HepG2 (cell line): ENCODE data around the gene MFSD2B. TPM values are rescaled to one million over a fixed set of nuclear protein-coding genes. Genes with fewer than 3 reads are reported as not detected.
A peak's percentile ranks its signal among the peaks of the same experiment; 100 is the strongest.

Source experiments
- AKNA ChIP-seq: sonication (generic); formaldehyde crosslinking; IDR thresholded peaks from 2 replicates; pipeline ENCODE4 v1.4.0; 2020; ENCODE audit warnings: missing genetic modification reagents, borderline replicate concordance
- ATF6 ChIP-seq: sonication (generic); formaldehyde crosslinking; conservative IDR thresholded peaks from 2 replicates; pipeline ENCODE4 v1.4.0; 2020; ENCODE audit warnings: missing genetic modification reagents
- GABPB1 ChIP-seq: IDR thresholded peaks from 2 replicates; pipeline ENCODE4 v1.6.1; 2016; ENCODE audit warnings: mild to moderate bottlenecking, missing genetic modification reagents, moderate library complexity, missing compliant biosample characterization
- HNRNPL ChIP-seq: fragments of 200-400 bp; formaldehyde crosslinking; IDR thresholded peaks from 2 replicates; pipeline ENCODE4 v1.6.1; 2017; ENCODE audit warnings: mild to moderate bottlenecking, low read depth, low read length
- JUNB ChIP-seq: sonication (generic); formaldehyde crosslinking; IDR thresholded peaks from 2 replicates; pipeline ENCODE4 v1.8.0; 2022; ENCODE audit warnings: missing genetic modification reagents, mild to moderate bottlenecking, borderline replicate concordance
- MEIS1 ChIP-seq: sonication (generic); formaldehyde crosslinking; IDR thresholded peaks from 2 replicates; pipeline ENCODE4 v1.9.0; 2021; ENCODE audit warnings: mild to moderate bottlenecking, missing genetic modification reagents, moderate library complexity, borderline replicate concordance
- PREB ChIP-seq: sonication (generic); formaldehyde crosslinking; IDR thresholded peaks from 2 replicates; pipeline ENCODE4 v1.4.0; 2020; ENCODE audit warnings: missing genetic modification reagents
- RFX3 ChIP-seq: IDR thresholded peaks from 2 replicates; pipeline ENCODE4 v1.6.1; 2016; ENCODE audit warnings: missing biosample characterization, missing genetic modification reagents
- SMAD3 ChIP-seq: sonication (generic); formaldehyde crosslinking; IDR thresholded peaks from 2 replicates; pipeline ENCODE4 v1.4.0; 2020; ENCODE audit warnings: missing genetic modification reagents
- SOX5 ChIP-seq: IDR thresholded peaks from 2 replicates; pipeline ENCODE4 v1.6.1; 2016; ENCODE audit warnings: borderline replicate concordance
- SOX6 ChIP-seq, 2 experiments: fragments of 450-650 bp in 1 of 2; sonication (generic) in 1 of 2; formaldehyde crosslinking in 1 of 2; IDR thresholded peaks; 2 replicates each; pipeline versions ENCODE4 v1.4.0 to v1.6.1; 2017 to 2020; ENCODE audit warnings: antibody characterized with exemption in 1 of 2, mild to moderate bottlenecking in 1 of 2, missing genetic modification reagents in 1 of 2
- SRSF9 ChIP-seq: fragments of 200-400 bp; formaldehyde crosslinking; IDR thresholded peaks from 2 replicates; pipeline ENCODE4 v1.6.1; 2018; ENCODE audit warnings: borderline replicate concordance, mild to moderate bottlenecking, low read depth, low read length; ENCODE audit not compliant: insufficient read depth, poor library complexity, severe bottlenecking
- TFAP4 ChIP-seq: sonication (generic); IDR thresholded peaks from 2 replicates; pipeline ENCODE4 v1.6.1; 2016; ENCODE audit warnings: low read depth, borderline replicate concordance
- ZNF251 ChIP-seq: sonication (generic); formaldehyde crosslinking; IDR thresholded peaks from 2 replicates; pipeline ENCODE4 v1.9.0; 2021; ENCODE audit warnings: mild to moderate bottlenecking, missing genetic modification reagents
- ZNF513 ChIP-seq: sonication (generic); formaldehyde crosslinking; conservative IDR thresholded peaks from 2 replicates; pipeline ENCODE4 v1.5.0; 2020; ENCODE audit warnings: missing genetic modification reagents
- ZNF552 ChIP-seq: sonication (generic); formaldehyde crosslinking; IDR thresholded peaks from 2 replicates; pipeline ENCODE4 v1.9.0; 2022; ENCODE audit warnings: missing genetic modification reagents, mild to moderate bottlenecking, borderline replicate concordance
- ZNF674 ChIP-seq: sonication (generic); formaldehyde crosslinking; IDR thresholded peaks from 2 replicates; pipeline ENCODE4 v1.5.0; 2020; ENCODE audit warnings: low read depth, mild to moderate bottlenecking, missing genetic modification reagents
- polyA plus RNA-seq, 8 experiments: library from polyadenylated mRNA; depleted of rRNA in 3 of 8; stranded (reverse) in 7 of 8; unstranded in 1 of 8; fragments of >200 nt; fragmentation: Illumina TruSeq in 4 of 8; extraction: Trizol in 4 of 8; gene quantifications; 2 replicates each; pipeline versions ENCODE4 v1.2.1 to v1.2.3, GENCODE V29; 2011 to 2016; ENCODE audit warnings: low read depth in 4 of 8, missing spikeins in 1 of 8, mixed read lengths in 1 of 8; ENCODE audit not compliant: insufficient read depth in 1 of 8
- total RNA-seq, 5 experiments: library from RNA; depleted of rRNA; stranded (reverse); fragments of >200 nt; fragmentation: Illumina TruSeq; extraction: Trizol; gene quantifications; 2 replicates each; pipeline ENCODE4 v1.2.3, GENCODE V29; 2016; ENCODE audit warnings: low read depth in 1 of 5

The MFSD2B gene
- total and polyA plus RNA-seq, 2 of the 13 experiments (the other 11 are each of a cell fraction or from before 2014, with no cell fraction given) = 0.21 to 0.93 TPM

GRCh38 chr2:24022324-24022974, 12.6 kb downstream of the MFSD2B start (continued):
- TF ChIP-seq AKNA (no peak), JUNB (CRISPR knock-in tag) (0 out of 2 replicates have a peak, but pooled peaks have one; percentile 22), ATF6 (CRISPR knock-in tag) (no peak), RFX3 (CRISPR knock-in tag) (no peak), ZNF251 (no peak), MEIS1 (CRISPR knock-in tag) (no peak), PREB (no peak), SOX5 (CRISPR knock-in tag) (peak; percentile 80), HNRNPL (no peak), SMAD3 (CRISPR knock-in tag) (0 out of 2 replicates have a peak, but pooled peaks have one; percentile 41), SOX6 (IDR thresholded peaks at IDR 0.05) (no peak), SOX6 (CRISPR knock-in tag; IDR thresholded peaks at IDR 0.05) (peak; percentile 94), ZNF552 (CRISPR knock-in tag) (no peak), ZNF674 (CRISPR knock-in tag) (no peak), GABPB1 (CRISPR knock-in tag) (peak; percentile 26; the same call in 1 of the 2 replicates), TFAP4 (peak; percentile 54; the same call in 1 of the 2 replicates), ZNF513 (CRISPR knock-in tag) (no peak), SRSF9 (no peak)
